ENCODE measurements around the gene EXOC2.
"Not testable (repeated sequence)": the region's sequence is repeated elsewhere in the genome, so short reads cannot be mapped to it uniquely, and the experiment has no call there.

EXOC2 gene

DNA sequence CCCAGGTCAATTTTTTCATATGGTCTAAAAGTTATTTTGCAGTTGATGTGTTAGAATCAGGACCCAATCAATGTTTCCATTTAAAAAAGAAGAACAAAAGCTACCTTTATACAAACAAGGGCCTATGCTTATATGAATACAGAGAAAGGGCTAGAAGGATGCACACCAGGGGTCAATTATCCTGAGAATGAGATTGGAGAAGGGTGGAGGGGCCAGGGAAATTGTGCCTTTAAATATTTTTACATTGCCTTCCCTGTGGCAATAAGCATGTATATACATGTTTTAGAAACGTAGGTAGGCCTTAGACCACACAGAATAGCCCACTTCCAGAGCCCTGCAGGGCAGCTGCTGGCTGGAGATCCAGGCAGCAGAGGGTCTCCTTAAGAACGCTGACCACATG, 12.7 kb downstream of the EXOC2 start:
- no peak for DNase-seq (ENCODE audit: low read depth)

DNA sequence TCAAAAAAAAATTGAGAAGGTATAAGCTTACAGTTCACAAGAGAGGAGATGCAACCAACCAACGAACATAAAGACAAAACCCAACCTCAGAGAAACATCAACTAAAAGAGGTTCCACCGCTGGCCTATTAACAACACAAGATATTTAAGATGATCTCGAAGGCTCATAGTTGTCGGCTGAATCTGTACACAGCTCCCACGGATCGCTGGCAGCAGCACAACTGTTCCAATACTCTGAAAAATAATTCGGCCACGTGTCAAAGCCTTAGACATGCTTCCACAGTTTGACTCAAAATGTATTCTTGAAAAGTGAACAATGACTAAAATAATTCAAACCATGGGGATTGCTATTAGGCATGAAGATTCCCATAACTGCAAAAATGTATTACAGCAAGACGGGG, 13.7 kb downstream of the EXOC2 start:
- DNase-seq (ENCODE audit: low read depth), result no peak

GRCh38 chr6:678520-678919, 14.4 kb downstream of the EXOC2 start:
- no peak for DNase-seq (ENCODE audit: low read depth)

DNA sequence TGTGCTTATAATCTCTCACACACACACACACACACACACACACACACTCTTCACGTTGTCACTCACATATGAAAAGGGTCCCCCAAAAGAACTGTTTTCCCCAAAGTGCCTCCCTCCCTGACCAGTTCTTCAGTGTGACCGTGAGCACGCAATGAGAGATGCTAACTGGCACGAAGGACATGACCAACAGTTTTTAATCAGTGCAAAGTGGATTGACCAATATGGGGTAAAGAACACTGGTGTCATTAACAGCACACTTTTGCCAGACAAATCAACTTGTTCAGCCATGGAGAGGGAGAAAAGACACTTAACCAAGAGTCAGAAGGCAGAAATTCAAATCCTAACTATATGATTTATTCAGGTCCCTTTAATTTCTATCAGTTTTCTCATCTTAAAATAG, 15.0 kb downstream of the EXOC2 start:
- no peak for DNase-seq (ENCODE audit: low read depth)

- DNase-seq (ENCODE audit: low read depth), result no peak
Measured at GRCh38 chr6:674956-675355, 18.0 kb downstream of the EXOC2 start.

GRCh38 chr6:674406-674805, 18.5 kb downstream of the EXOC2 start:
- no peak for DNase-seq (ENCODE audit: low read depth)

GRCh38 chr6:667253-667927, 25.5 kb downstream of the EXOC2 start:
- DNase-seq (ENCODE audit: low read depth), result no peak

DNA sequence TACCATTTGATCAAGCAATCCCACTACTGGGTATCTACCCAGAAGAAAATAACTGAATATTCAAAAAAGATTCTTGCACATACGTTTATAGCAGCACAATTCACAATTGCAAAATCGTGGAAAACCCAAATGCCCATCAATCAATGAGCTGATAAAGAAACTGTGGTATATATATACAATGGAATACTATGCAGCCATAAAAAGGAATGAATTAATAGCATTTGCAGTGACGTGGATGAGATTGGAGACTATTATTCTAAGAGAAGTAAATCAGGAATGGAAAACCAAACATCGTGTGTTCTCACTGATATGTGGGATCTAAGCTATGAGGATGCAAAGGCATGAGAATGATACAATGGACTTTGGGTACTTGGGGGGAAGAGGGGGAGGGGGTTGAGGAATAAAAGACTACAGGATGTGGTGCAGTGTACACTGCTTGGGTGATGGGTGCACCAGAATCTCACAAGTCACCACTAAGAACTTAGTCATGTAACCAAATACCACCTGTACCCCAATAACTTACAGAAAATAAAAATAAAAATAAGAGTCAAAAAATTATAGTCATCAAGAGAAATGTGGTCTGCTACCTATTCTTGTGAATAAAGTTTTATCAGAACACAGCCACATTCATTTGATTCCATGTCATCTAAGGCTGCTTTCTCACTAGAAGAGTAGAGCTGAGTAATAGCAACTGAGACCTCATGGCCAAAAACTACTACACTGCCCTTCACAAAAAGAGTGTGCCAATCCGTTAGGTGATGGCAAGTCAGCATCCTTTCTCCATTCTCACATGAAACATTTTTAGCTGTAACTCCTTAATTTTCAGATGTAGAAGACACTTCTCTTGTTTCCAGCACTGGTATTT, 27.3 kb downstream of the EXOC2 start:
- no peak for DNase-seq (ENCODE audit: low read depth)

- not testable (repeated sequence) for DNase-seq (ENCODE audit: low read depth)
Measured at GRCh38 chr6:663788-664187, 29.2 kb downstream of the EXOC2 start.

GRCh38 chr6:659716-660581, 33.0 kb downstream of the EXOC2 start:
- no peak for DNase-seq (ENCODE audit: low read depth)

DNA sequence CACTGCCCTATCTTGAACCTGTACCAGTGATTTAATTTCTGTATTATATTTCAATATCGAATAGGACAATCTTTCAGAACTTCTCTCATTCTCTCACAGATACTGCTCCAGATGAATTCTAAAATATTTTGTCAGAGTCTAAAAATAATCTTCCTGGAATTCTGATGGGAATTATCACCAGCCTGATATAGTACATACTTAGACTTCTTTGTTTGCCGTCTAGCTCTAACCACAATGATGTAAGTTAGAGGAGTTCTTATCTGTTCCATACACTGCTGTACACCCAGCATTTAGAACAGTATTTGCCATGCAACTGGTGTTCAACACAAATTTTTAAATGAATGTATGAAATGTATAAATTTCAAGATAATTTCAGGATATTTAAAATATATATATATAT, 34.7 kb downstream of the EXOC2 start:
- DNase-seq (ENCODE audit: low read depth), result no peak

DNA sequence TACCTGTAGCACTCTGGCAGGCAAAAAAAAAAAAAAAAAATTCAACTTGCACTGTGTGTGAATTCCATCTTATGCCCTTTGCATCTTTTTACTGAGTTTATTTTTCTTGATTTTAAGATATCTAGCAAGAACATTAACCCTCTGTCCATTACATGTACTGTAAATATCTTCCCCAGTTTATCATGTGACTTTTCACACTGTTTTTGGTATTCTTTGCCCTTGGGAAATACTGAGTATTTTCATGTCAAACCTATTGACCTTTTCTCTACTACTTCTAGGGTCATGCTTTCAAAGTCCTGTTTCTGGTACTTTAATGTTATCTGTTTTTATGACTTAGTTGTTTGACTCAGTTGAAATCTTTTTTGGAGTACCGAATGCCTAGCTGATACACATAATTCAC, 35.2 kb downstream of the EXOC2 start:
- DNase-seq (ENCODE audit: low read depth), result no peak

DNA sequence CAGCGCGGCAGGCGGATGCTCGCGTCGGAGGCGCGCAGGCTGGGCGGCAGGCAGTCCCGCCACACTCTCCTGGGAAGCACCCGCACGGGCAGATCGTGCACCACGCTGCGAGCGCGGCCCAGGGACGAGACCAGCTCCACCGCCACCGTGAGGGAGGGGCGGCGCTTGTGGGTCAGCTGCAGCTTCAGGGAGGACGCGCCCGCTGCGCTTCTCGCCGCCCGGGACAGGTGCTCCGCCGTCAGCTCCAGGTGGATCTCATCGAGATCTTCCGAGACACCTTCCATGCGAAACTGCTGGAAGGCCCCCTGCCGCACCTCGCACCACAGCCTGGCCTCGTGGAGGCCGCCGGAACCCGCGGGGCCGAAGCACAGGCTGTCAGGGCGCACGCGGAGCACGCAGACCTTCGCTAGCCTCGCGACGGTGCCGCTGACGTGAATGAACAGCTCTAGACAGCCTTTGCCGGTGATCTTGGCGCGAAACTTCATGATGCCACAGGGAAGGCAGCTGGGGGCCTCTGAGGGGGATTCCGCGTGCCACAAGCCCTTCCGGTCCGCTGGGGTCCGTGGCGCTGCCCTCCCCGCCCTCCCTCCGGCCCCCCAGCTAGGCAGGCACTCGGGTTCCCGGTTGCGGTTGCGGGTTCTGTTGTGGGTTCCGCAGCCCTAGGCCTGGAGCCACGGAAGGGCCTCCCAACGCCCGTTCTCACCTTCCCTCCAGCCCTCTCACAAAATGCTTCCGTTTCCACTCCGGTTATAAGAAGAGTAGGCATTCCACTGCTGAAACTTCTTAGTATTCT, 36.3 kb downstream of the EXOC2 start, which contains the start of gene HUS1B:
Gene HUS1B, minus strand, starts transcription at position 641 of the 793 bp plus-strand sequence. Its CDS starts 156 bp downstream, at position 485.
- DNase-seq (ENCODE audit: low read depth), result no peak

DNA sequence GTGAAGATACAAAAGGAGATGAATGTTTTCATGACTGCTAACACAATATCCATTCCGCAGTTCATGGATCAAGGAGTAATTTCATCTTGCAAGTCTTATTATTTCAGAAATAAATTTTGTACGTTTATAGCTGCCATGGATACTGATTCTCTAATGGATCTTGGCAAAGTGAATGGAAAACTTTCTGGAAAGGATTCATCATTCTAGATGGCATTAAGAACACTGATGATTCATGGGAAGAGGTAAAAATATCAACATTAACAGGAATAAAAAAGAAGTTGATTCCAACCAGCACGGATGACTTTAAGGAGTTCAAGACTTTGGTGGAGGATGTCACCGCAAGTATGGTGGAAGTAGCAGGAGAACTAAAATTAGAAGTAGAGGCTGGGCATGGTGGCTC, 38.8 kb downstream of the EXOC2 start:
- no peak for DNase-seq (ENCODE audit: low read depth)

DNA sequence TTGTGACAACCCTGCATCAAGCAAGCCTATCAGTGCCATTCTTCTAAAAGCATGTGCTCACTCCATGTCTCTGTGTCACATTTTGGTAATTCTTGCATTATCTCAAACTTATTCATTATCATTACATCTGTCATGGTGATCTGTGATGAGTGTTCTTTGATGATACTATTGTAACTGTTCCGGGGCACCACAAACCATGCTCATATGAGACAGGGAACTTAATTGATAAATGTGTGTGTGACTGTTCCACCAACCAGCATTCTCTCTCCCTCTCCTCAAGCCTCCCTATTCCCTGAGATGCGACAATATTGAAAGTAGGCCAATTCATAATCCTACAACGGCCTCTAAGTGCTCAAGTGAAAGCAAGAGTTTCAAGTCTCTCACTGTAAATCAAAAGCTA, 40.1 kb downstream of the EXOC2 start:
- DNase-seq (ENCODE audit: low read depth), result no peak

DNA sequence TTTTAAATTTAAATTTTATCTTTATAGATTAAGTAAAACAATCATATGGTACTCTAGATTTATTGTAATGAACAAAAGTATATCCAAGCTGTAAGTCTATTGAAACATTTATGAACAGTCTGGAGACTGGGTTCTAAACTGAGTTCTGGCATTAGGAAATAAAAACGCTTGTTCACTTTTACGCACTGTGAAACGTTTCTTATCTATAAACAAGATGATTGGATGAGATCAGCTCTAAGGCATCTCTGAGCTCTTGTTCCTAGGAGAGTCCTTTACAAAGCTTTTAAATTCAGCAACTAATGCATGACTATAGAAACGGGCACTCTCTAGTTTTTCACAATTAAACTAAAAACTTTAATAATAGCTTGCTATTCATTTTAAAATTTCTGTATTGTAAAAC, 42.8 kb downstream of the EXOC2 start:
- DNase-seq (ENCODE audit: low read depth), result no peak

- DNase-seq (ENCODE audit: low read depth), result no peak
Measured at GRCh38 chr6:642805-643204, 50.1 kb downstream of the EXOC2 start.

DNA sequence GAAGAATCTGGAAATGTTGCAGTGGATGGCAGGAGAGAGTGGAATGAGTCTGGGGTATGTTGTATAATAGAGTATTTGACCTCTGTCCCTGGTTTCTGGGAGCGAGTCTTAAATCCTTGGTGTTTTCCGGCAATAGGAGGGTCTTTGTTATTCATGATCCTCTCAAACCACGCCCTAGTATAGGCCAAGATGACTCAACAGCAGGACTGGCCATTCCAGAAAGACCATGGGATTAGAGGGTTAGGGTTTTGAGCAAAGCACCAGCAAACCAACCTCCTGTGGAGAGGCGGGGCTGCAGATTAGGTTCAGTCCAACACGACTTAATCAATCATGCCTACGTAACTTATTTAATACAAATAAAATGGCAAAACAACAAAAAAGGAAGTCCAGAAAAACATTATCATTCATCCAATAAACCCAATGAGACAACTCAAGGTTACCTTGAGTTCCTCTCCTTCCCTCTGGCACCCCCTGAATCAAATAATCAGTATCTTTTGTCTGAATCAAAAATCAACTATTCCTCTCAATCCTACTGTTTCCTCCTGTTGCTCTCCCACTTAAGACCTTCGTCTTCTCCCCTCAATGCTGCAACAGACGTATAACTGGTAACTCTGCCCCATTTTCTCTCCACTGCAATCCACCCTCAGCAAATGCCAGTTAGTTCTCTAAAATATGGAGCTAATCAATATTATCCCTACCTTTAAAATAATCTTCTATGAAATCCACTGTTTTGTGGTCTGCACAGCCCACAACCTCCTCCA, 51.5 kb downstream of the EXOC2 start:
- DNase-seq (ENCODE audit: low read depth), result no peak

GRCh38 chr6:636488-636887, 56.5 kb downstream of the EXOC2 start:
- no peak for DNase-seq (ENCODE audit: low read depth)

- no peak for DNase-seq (ENCODE audit: low read depth)
Measured at GRCh38 chr6:635233-635632, 57.7 kb downstream of the EXOC2 start.

DNA sequence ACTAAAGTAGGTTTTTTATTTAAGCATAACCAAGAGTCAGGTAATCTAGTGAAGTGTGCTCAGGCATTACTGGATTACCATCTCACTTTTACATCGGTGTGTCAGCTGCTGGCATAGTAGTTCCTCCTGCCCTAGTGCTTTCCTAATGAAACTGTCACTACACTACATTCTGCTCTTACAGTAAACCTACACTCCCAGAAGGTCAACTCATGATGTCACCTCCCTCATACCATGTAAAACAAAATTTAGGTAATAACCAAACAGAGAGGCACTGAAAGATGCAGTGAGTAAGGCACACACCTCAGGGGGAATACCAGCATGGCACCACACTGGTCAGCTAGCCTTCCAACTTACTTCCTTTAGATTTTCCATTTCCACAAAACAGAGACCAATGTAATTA, 59.3 kb downstream of the EXOC2 start:
- no peak for DNase-seq (ENCODE audit: low read depth)
